ENCODE measurements around the gene BCR. TPM values are rescaled to one million over a fixed set of nuclear protein-coding genes. Genes with fewer than 3 reads are reported as not detected.

The BCR gene
- total RNA-seq, 2 experiments from 2014 or later: 60.0 to 64.8 TPM

DNA sequence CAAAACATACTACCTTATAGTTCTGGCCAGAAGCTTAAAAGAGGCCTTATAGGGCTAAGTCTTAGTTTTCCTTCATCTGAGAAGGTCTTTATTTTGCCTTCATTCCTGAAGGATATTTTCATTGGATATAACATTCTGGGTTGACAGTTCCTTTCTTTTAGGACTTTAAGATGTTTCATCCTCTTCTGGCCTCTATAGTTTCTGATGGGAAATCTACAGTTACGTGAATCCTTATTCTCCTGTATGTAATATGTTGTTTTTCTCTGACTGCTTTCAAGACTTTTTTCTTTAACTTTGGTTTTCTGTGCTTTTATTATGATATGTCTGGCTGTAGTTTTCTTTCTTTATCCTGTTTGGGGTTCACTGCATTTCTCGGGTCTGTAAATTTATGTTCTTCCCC lies 48.2 kb downstream of the BCR start:
- Histone ChIP-seq H3K4me1 (ENCODE audit: insufficient read depth, low read length) (peaks cover 83% of the 10 kb centered on the region), H3K27me3 (ENCODE audit: control insufficient read depth in 1 of 2, insufficient read depth in 2 of 2, low read length in 2 of 2) (no peaks in the 10 kb centered on the region), H3K36me3 (ENCODE audit: insufficient read depth, low read length) (no peaks in the 10 kb centered on the region), H3K4me3 (ENCODE audit: low read length) (no peak overlapping the region), H3K27ac (ENCODE audit: low read depth in 1 of 2, low read length in 2 of 2) (peak overlapping the region in 1 of 2 donors; percentile 57), H3K9me3 (ENCODE audit: control insufficient read depth in 1 of 2, insufficient read depth in 1 of 2, low read length in 2 of 2) (peaks cover 3 to 17% of the 10 kb centered on the region in 2 experiments)
- ChIA-PET CTCF (interaction anchor here (2.5 kb wide), 1 partner anchor 14 kb away, joined by 9 read pairs; no protein-coding TSS in a partner anchor), POLR2A (interaction anchor here (1.8 kb wide), 1 partner anchor 14 kb away, joined by 7 read pairs; no protein-coding TSS in a partner anchor)
- TF ChIP-seq, protein P1, sequence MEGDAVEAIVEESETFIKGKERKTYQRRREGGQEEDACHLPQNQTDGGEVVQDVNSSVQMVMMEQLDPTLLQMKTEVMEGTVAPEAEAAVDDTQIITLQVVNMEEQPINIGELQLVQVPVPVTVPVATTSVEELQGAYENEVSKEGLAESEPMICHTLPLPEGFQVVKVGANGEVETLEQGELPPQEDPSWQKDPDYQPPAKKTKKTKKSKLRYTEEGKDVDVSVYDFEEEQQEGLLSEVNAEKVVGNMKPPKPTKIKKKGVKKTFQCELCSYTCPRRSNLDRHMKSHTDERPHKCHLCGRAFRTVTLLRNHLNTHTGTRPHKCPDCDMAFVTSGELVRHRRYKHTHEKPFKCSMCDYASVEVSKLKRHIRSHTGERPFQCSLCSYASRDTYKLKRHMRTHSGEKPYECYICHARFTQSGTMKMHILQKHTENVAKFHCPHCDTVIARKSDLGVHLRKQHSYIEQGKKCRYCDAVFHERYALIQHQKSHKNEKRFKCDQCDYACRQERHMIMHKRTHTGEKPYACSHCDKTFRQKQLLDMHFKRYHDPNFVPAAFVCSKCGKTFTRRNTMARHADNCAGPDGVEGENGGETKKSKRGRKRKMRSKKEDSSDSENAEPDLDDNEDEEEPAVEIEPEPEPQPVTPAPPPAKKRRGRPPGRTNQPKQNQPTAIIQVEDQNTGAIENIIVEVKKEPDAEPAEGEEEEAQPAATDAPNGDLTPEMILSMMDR (IDR thresholded peaks at IDR 0.05): no peak
- Mint-ChIP-seq H3K27ac (peak overlapping the region; percentile 83), H3K36me3 (ENCODE audit: low read depth) (peaks cover 37% of the 10 kb centered on the region), H3K4me3 (no peak overlapping the region), H3K27me3 (no peaks in the 10 kb centered on the region), H3K9me3 (peaks cover 6% of the 10 kb centered on the region), H3K4me1 (ENCODE audit: low read depth) (peaks cover 73% of the 10 kb centered on the region)
- intact Hi-C loops (cut with DNase I, micrococcal nuclease): no loop called here
- no peak for ATAC-seq (ENCODE audit: poor library complexity)
- no peak for DNase-seq

DNA sequence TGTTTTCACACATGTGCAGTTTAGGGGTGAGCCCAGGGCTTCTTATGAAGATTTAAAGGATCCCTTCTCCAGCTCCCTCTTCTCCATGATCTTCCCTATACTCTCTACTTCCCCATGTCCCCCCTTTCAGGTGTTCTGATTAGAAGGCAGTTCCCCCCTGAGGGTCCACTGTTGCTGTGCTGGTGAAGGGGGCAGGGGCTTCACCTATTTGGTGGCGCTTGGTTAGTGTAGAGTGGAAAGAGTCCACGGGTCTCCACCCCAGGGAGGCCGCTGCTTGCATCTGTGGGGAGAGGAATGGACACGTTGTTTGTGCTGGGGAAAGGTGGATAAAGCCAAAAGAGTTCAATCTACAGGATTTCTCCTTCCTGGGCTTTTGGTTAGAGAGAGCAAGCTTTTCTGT lies 49.3 kb downstream of the BCR start:
- H3K27me3 Mint-ChIP-seq: no peaks in the 10 kb centered on the region
- H3K9me3 ChIP-seq (ENCODE audit: control insufficient read depth in 1 of 2, insufficient read depth in 1 of 2, low read length in 2 of 2): peaks cover 3 to 17% of the 10 kb centered on the region in 2 experiments

DNA sequence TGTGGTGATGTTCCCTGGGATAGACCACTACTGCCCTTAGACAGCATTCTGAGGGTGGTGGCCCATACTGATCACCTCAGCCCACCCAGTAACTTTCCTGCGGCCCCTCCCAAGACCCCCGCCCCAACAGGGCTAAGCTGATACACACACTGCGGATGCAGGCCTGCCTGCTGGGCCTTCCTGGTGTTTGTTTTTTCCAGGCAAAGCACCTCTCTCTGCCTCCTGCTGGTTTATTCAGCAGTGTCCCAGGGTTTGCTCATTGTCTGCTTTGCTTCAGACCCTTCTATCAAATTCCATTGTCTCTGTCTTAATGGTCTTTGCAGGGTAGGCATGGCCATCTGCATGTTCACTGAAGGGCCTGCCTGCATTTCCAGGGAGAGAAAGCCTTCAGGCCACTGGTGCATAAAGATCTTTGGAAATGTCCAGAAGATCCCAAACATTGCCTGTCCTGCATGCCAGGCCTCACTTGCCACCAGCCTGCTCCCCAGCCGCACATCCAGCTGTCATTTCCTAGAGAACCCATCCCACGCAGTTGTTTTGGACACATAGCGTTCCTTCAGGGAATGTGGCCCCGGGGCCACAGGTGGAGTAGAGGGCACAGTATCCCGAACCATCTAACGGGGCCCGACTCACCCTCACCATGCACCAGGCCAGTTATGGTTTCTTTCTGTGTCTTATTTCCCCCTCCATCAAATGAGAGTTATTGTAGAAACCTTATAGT lies 50.2 kb downstream of the BCR start:
- Mint-ChIP-seq H3K4me3 (no peak overlapping the region), H3K4me1 (ENCODE audit: low read depth) (peaks cover 66% of the 10 kb centered on the region)

More for the DNA sequence above, 49.3 kb downstream of the BCR start:
- ChIA-PET CTCF (interaction anchor here (2.5 kb wide), 1 partner anchor 13 kb away, joined by 9 read pairs; no protein-coding TSS in a partner anchor), POLR2A (interaction anchor here (0.6 to 1.8 kb wide), 3 partner anchors 13 to 830 kb away, joined by 3 to 7 read pairs (median 4); no protein-coding TSS in a partner anchor)
- Histone ChIP-seq H3K4me1 (ENCODE audit: insufficient read depth, low read length) (peaks cover 83% of the 10 kb centered on the region), H3K27me3 (ENCODE audit: control insufficient read depth in 1 of 2, insufficient read depth in 2 of 2, low read length in 2 of 2) (no peaks in the 10 kb centered on the region), H3K4me3 (ENCODE audit: low read length) (no peak overlapping the region), H3K27ac (ENCODE audit: low read depth in 1 of 2, low read length in 2 of 2) (peak overlapping the region in 1 of 2 donors; percentile 56), H3K36me3 (ENCODE audit: insufficient read depth, low read length) (no peaks in the 10 kb centered on the region)
- Mint-ChIP-seq H3K36me3 (ENCODE audit: low read depth) (peaks cover 37% of the 10 kb centered on the region), H3K4me1 (ENCODE audit: low read depth) (peaks cover 71% of the 10 kb centered on the region), H3K27ac (peak overlapping the region; percentile 83), H3K4me3 (no peak overlapping the region), H3K9me3 (peaks cover 6% of the 10 kb centered on the region)
- intact Hi-C loops (cut with DNase I, micrococcal nuclease): no loop called here
- no peak for DNase-seq
- TF ChIP-seq, protein P1 (IDR thresholded peaks at IDR 0.05): no peak
- no peak for ATAC-seq (ENCODE audit: poor library complexity)

More for the DNA sequence above, 50.2 kb downstream of the BCR start:
- Mint-ChIP-seq H3K27ac (peak overlapping the region; percentile 83), H3K9me3 (peaks cover 6% of the 10 kb centered on the region), H3K36me3 (ENCODE audit: low read depth) (peaks cover 37% of the 10 kb centered on the region), H3K27me3 (no peaks in the 10 kb centered on the region)
- H3K4me3 ChIP-seq (ENCODE audit: low read length): no peak overlapping the region
- TF ChIP-seq, protein P1 (IDR thresholded peaks at IDR 0.05): no peak
- H3K27ac ChIP-seq (ENCODE audit: low read depth in 1 of 2, low read length in 2 of 2): peak overlapping the region in 1 of 2 donors; percentile 56
- no peak for ATAC-seq (ENCODE audit: poor library complexity)
- H3K9me3 ChIP-seq (ENCODE audit: control insufficient read depth in 1 of 2, insufficient read depth in 1 of 2, low read length in 2 of 2): peaks cover 3 to 17% of the 10 kb centered on the region in 2 experiments
- no peak for DNase-seq
- intact Hi-C loops (cut with DNase I, micrococcal nuclease): no loop called here
- ChIA-PET POLR2A (interaction anchor here (0.6 kb wide), 1 partner anchor 831 kb away, joined by 3 read pairs; no protein-coding TSS in a partner anchor), CTCF (no interaction called here)
- H3K4me1 ChIP-seq (ENCODE audit: insufficient read depth, low read length): peaks cover 78% of the 10 kb centered on the region
- H3K36me3 ChIP-seq (ENCODE audit: insufficient read depth, low read length): no peaks in the 10 kb centered on the region
- no peaks in the 10 kb centered on the region for H3K27me3 ChIP-seq (ENCODE audit: control insufficient read depth in 1 of 2, insufficient read depth in 2 of 2, low read length in 2 of 2)
